Endothelial cell of umbilical vein (primary cell): Measurements from ENCODE around the gene NR6A1. TPM values are rescaled to one million over a fixed set of nuclear protein-coding genes. Genes with fewer than 3 reads are reported as not detected.

Experiments
- BruUV-seq: library from RNA; stranded (reverse); fragments of 400-500 nt; replicated peaks from 2 replicates; lab custom pipeline; 2021; lab: Mats Ljungman, UMichigan
- CTCF ChIA-PET: fragments of 300-600, 350-600 bp; sonication (Branson Sonifier 250); formaldehyde crosslinking; loops from one replicate; lab custom pipeline; 2021; ENCODE audit warnings: antibody characterized with exemption, inconsistent platforms; lab: Charles Lee
- POLR2A ChIA-PET: fragments of 300-600, 350-600 bp; sonication (Branson Sonifier 250); formaldehyde crosslinking; loops from one replicate; lab custom pipeline; 2021; ENCODE audit warnings: antibody characterized with exemption, inconsistent platforms; lab: Charles Lee
- DNase-seq: peaks from one replicate; pipeline ENCODE4 v3.0.0-alpha.2; 2011; ENCODE audit warnings: low read depth, low spot score
- FAIRE-seq: peaks from 2 replicates; lab custom pipeline; 2011; peaks lifted over from hg19 to GRCh38; lab: Jason Lieb, UNC
- H2AFZ ChIP-seq: 2 replicates; pipeline ENCODE4 v1.6.0; 2012; ENCODE audit warnings: low read depth, low read length, control low read depth, inconsistent platforms
- H3K27ac ChIP-seq: 2 replicates; pipeline ENCODE4 v1.5.1; 2011; ENCODE audit warnings: low read depth, mild to moderate bottlenecking, control low read depth, low read length, moderate library complexity; ENCODE audit not compliant: insufficient read depth
- H3K27me3 ChIP-seq, 2 experiments: 2 replicates each; pipeline versions ENCODE4 v1.6.0 to v1.6.1; 2011; ENCODE audit warnings: low read length in 2 of 2, mixed read lengths in 1 of 2; ENCODE audit not compliant: control insufficient read depth in 2 of 2, insufficient read depth in 2 of 2
- H3K36me3 ChIP-seq, 2 experiments: 2 replicates in 1 of 2; 3 replicates in 1 of 2; pipeline ENCODE4 v1.5.1; 2011; ENCODE audit warnings: low read length in 2 of 2, mild to moderate bottlenecking in 1 of 2, moderate library complexity in 1 of 2; ENCODE audit not compliant: control insufficient read depth in 2 of 2, insufficient read depth in 2 of 2; ENCODE audit errors: extremely low read depth in 1 of 2
- H3K4me1 ChIP-seq: 3 replicates; pipeline ENCODE4 v1.5.1; 2011; ENCODE audit warnings: mild to moderate bottlenecking, low read length; ENCODE audit not compliant: control insufficient read depth, insufficient read depth; ENCODE audit errors: extremely low read depth
- H3K4me2 ChIP-seq: 2 replicates; pipeline ENCODE4 v1.6.1; 2011; ENCODE audit warnings: low read length, control low read depth, mixed read lengths; ENCODE audit not compliant: insufficient read depth
- H3K4me3 ChIP-seq, 3 experiments: fragments of 200-600 bp in 1 of 3; sonication (generic), shearing (Covaris generic) in 1 of 3; replicated peaks in 1 of 3; 2 replicates each; pipeline ENCODE4 v1.5.1; 2011 to 2016; ENCODE audit warnings: control low read depth in 3 of 3, low read length in 3 of 3, mild to moderate bottlenecking in 2 of 3, inconsistent platforms in 1 of 3, low read depth in 1 of 3, moderate library complexity in 1 of 3; ENCODE audit not compliant: insufficient read depth in 1 of 3
- H3K79me2 ChIP-seq: 2 replicates; pipeline ENCODE4 v1.6.0; 2012; ENCODE audit warnings: low read length, inconsistent platforms; ENCODE audit not compliant: control insufficient read depth, insufficient read depth
- H3K9ac ChIP-seq: replicated peaks from 2 replicates; pipeline ENCODE3; 2011; ENCODE audit warnings: low read length, control low read depth; ENCODE audit not compliant: insufficient read depth; ENCODE audit errors: extremely low read depth
- H3K9me1 ChIP-seq: replicated peaks from 3 replicates; pipeline ENCODE4 v1.6.0; 2011; ENCODE audit warnings: mild to moderate bottlenecking, low read length; ENCODE audit not compliant: control insufficient read depth, insufficient read depth; ENCODE audit errors: extremely low read depth
- H3K9me3 ChIP-seq: replicated peaks from 2 replicates; pipeline ENCODE4 v1.5.1; 2012; ENCODE audit warnings: low read length, inconsistent platforms; ENCODE audit not compliant: control insufficient read depth, insufficient read depth
- H4K20me1 ChIP-seq: replicated peaks from 2 replicates; pipeline ENCODE3; 2011; ENCODE audit warnings: mild to moderate bottlenecking, low read length; ENCODE audit not compliant: control insufficient read depth, insufficient read depth; ENCODE audit errors: extremely low read depth
- MYC ChIP-seq: IDR thresholded peaks from one replicate; pipeline ENCODE4 v1.6.1; 2011; ENCODE audit warnings: mild to moderate bottlenecking, low read depth, low read length
- POLR2A ChIP-seq: IDR thresholded peaks from 2 replicates; pipeline ENCODE4 v1.6.1; 2012; ENCODE audit warnings: low read depth, mild to moderate bottlenecking, control low read depth, low read length
- POLR2AphosphoS5 ChIP-seq: IDR thresholded peaks from 2 replicates; pipeline ENCODE4 v1.6.1; 2012; ENCODE audit warnings: low read depth, mild to moderate bottlenecking, control low read depth, low read length, moderate library complexity; ENCODE audit not compliant: insufficient read depth
- dilution Hi-C: fragments of 300-500 bp; cut with MboI; formaldehyde crosslinking; loops from one replicate; pipeline ENCODE4 v1.15.0; 2019; ENCODE audit warnings: low sequenced_read_pairs; ENCODE audit not compliant: extremely low pct_ligation_motif_present
- intact Hi-C: fragments of 100-400 bp; cut with micrococcal nuclease; formaldehyde crosslinking; loops from one replicate; pipeline ENCODE4 v1.10.0; 2022
- polyA plus RNA-seq, 4 experiments: library from polyadenylated mRNA; depleted of rRNA in 3 of 4; stranded (reverse) in 3 of 4; unstranded in 1 of 4; fragments of >200 nt; gene quantifications; 2 replicates each; pipeline versions ENCODE4 v1.2.1 to v1.2.3, GENCODE V29; 2011 to 2012; ENCODE audit warnings: missing spikeins in 1 of 4
- total RNA-seq: library from RNA; stranded (reverse); gene quantifications from 2 replicates; pipeline ENCODE4 v1.2.3, GENCODE V29; 2021
- TF ChIP-seq, protein P1 (sequence below), 2 donors: IDR thresholded peaks; 1 replicate in 1 of 2; 2 replicates in 1 of 2; pipeline ENCODE4 v1.5.1; 2011; ENCODE audit warnings: low read length in 2 of 2, mild to moderate bottlenecking in 2 of 2, moderate library complexity in 2 of 2, control low read depth in 1 of 2, inconsistent platforms in 1 of 2, low read depth in 1 of 2; ENCODE audit not compliant: insufficient read depth in 1 of 2; ENCODE audit errors: extremely low read depth in 1 of 2

The NR6A1 gene
- total and polyA plus RNA-seq, 2 donors (not counting 3 experiments of a cell fraction or from before 2014, with no cell fraction given): 0.17 to 1.2 TPM

DNA sequence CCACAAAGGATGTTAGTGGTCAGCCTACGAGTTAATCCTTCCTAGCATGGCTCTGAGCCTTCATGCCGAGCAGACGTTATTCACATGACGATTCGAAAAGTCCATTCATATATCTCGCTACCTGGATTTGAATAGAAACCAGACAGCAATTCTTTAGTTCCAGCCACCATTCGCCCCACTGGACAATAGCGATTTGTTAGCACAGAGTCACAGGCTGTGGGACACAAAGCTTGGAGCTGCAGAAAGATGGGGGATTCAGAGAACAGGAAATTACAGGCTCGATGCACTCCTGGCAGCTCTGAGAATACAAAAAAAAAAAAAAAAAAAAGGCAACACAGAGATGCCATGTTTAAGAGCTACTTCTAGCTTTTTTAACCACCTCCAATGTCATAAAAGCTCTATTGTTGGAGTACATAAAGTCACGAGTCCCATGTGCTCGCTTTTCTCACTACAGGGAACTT is 110.7 kb downstream of the NR6A1 start:
- dilution Hi-C loops: no loop called here
- FAIRE-seq (peak; percentile 52), DNase-seq (peak; percentile 87)
- ChIA-PET POLR2A (interaction anchor here (0.6 to 1.4 kb wide), 2 partner anchors 61 to 211 kb away, joined by 3 read pairs; no protein-coding TSS in a partner anchor), CTCF (interaction anchor here (0.6 to 5.1 kb wide), 9 partner anchors 14 to 193 kb away, joined by 3 to 59 read pairs (median 5); partner anchors contain the start of gene WDR38)
- Histone ChIP-seq H3K27ac (peak overlapping the region; percentile 98), H2AFZ (no peak overlapping the region), H3K9ac (peak overlapping the region; percentile 100), H4K20me1 (no peaks in the 10 kb centered on the region), H3K36me3 (no peaks in the 10 kb centered on the region), H3K79me2 (peaks cover 49% of the 10 kb centered on the region), H3K4me2 (peak overlapping the region; percentile 100), H3K4me3 (peak overlapping the region; percentile 53 to 100 (median 96)), H3K9me3 (no peaks in the 10 kb centered on the region), H3K27me3 (no peaks in the 10 kb centered on the region), H3K4me1 (peaks cover 51% of the 10 kb centered on the region), H3K9me1 (no peaks in the 10 kb centered on the region)
- intact Hi-C loops: loop anchor here (5.0 kb wide), 1 partner anchor 282 kb away; the partner anchor contains the start of gene GOLGA1
- TF ChIP-seq POLR2AphosphoS5 (peak; percentile 70), MYC (no peak), POLR2A (peak; percentile 78)
- TF ChIP-seq, protein P1, sequence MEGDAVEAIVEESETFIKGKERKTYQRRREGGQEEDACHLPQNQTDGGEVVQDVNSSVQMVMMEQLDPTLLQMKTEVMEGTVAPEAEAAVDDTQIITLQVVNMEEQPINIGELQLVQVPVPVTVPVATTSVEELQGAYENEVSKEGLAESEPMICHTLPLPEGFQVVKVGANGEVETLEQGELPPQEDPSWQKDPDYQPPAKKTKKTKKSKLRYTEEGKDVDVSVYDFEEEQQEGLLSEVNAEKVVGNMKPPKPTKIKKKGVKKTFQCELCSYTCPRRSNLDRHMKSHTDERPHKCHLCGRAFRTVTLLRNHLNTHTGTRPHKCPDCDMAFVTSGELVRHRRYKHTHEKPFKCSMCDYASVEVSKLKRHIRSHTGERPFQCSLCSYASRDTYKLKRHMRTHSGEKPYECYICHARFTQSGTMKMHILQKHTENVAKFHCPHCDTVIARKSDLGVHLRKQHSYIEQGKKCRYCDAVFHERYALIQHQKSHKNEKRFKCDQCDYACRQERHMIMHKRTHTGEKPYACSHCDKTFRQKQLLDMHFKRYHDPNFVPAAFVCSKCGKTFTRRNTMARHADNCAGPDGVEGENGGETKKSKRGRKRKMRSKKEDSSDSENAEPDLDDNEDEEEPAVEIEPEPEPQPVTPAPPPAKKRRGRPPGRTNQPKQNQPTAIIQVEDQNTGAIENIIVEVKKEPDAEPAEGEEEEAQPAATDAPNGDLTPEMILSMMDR (IDR thresholded peaks at IDR 0.05; ENCODE audit: extremely low read depth in 1 of 2, insufficient read depth in 1 of 2, low read depth in 1 of 2, low read length in 2 of 2): no peak
- BruUV-seq: no TSS peak
